ENCODE results near the gene PI3.

The PI3 gene

GRCh38 chr20:45189067-45189609 is 14.4 kb downstream of the PI3 start:
- DNase-seq: no peak

- DNase-seq: no peak
Measured at GRCh38 chr20:45189861-45190260, 15.2 kb downstream of the PI3 start.

GRCh38 chr20:45191926-45192325 is 17.2 kb downstream of the PI3 start:
- DNase-seq: no peak

GRCh38 chr20:45193331-45193730 is 18.6 kb downstream of the PI3 start:
- DNase-seq: no peak

- no peak for DNase-seq
Measured at GRCh38 chr20:45206725-45207124, 32.0 kb downstream of the PI3 start, which contains the start of gene SEMG1. Gene SEMG1 (plus strand): TSS chr20:45207033. CDS start chr20:45207054, 21 bp downstream.

GRCh38 chr20:45209924-45210323 is 35.2 kb downstream of the PI3 start:
- no peak for DNase-seq

- DNase-seq: no peak
Measured at GRCh38 chr20:45211569-45212474, 37.1 kb downstream of the PI3 start.

- DNase-seq: no peak
Measured at GRCh38 chr20:45212836-45213235, 38.1 kb downstream of the PI3 start.

GRCh38 chr20:45218124-45218523 is 43.4 kb downstream of the PI3 start:
- no peak for DNase-seq

- no peak for DNase-seq
Measured at GRCh38 chr20:45218636-45219035, 43.9 kb downstream of the PI3 start.

GRCh38 chr20:45221076-45221475 is 46.4 kb downstream of the PI3 start, which contains the start of gene SEMG2:
Gene SEMG2 (plus strand): TSS chr20:45221373. CDS start chr20:45221390, 17 bp downstream.
- DNase-seq: no peak

- DNase-seq: no peak
Measured at GRCh38 chr20:45223136-45223535, 48.4 kb downstream of the PI3 start.

Data from T-helper 1 cell (primary cell).